GM18498 (cell line): ENCODE results near the gene C16orf86.

Experiments
- ATAC-seq: cut with Tn5 transposase; IDR thresholded peaks from one replicate; pipeline ENCODE4 v1.9.1; 2021; ENCODE audit warnings: mild to moderate bottlenecking, moderate library complexity; ENCODE audit not compliant: unreplicated experiment

The C16orf86 gene

DNA sequence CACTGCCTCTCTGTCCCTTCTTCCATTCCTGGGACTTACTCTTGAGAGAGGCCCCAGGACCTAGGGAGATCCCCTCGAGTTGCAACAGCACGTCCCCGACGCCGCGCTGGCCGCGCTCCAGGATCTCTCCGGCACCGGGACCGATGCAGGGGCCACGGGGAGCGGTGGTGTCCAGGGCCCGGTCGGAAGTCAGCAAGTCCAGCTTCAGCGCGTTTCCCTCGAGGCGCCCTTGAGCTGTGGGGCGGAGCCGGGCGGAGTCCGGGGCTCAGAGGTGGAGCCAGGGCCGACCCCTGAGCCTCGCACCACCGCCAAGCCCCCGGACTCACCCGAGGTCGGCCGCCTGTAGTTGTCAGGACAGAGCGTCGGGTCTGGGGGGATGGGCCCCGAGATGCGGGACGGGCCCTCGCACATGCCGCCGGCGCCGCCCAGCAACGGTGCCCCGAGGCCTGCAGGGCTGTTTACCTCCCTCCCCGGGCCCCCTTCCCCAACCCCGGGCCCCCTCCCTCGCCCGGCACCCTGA is 522 bp upstream of the C16orf86 start:
- ATAC-seq: peak; percentile 3

DNA sequence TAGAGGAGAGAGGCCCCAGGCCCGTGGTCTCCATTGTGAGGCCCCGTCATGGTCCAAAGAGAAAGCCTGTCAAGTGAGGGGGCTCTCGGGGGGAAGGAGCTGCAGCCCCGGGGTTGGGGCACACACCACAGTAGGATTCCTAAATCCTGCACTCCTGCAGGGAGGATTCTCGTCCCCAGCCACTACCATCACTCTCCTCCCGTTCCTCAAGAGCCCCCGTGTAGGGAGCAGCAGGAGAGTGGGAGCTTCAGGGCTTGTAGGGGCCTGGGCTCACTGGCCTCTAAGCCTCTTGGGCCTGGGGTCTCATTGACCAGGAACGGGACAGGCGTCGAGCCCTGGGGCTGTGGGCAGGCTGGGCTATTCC is 821 bp downstream of the C16orf86 start:
- no peak for ATAC-seq

DNA sequence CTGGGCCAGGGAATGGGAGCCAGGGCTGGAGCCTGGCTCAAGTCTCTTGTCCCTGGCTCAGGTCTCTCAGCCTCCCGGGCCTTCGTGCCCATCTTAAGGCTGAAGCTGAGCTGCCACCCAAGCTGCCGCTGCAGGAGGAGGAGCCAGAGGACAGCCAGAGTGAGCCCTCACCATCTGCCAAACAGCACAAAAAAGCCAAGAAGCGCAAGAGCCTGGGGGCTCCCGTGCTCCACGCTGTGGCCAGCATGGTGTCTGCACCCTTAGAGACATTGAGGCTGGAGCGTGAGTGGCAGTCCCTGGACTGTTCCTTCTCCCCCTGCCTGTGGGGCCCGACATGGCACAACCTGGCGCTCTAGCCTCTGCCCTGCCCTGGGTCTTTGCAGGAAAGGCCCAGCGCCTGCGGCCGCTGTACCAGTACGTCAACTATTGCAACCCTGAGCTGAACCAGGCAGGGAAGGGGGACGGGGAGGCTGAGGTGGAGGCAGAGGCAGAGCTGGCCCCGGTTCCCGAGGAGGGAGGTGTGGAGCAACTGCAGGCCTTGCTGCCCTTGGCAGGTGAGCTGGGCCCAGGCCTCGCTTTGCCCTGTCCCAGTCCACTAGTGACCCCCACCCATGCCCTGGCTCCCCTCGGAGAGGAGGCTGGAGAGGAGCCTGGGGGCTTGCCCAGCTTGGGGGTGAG is 1.3 kb downstream of the C16orf86 start:
- ATAC-seq: peak; percentile 82

DNA sequence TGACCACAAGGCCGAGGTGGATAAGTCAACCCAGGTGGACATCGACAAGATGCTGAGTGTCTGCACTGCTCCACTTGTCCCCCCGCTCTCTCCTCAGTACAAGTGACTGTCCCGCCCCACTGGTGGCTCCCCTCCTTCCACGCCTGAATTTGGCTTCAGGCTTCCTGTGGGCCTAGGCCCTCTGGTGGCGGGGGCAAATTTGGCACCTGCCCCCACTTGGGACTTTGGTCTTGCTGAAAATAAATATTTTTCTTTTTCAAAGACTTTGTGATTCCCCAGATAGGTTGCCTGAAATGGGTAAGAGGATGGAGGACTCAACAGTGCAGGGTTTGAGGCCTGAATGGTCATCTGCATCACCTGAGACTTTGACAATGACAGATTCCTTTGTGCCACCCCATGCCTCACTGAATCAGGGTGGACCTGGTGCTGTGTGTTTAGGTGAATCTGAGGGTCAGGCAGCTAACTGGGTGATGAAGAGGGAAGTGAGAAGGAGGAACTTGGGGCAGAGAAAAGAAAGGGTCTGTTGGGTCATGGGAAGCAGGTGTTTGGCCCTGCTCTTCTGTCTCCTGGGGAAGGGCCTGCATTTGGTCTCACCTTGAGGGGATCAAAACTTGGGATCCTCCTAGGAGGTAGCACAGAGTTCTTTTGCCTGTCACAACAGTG is 2.0 kb downstream of the C16orf86 start:
- no peak for ATAC-seq

DNA sequence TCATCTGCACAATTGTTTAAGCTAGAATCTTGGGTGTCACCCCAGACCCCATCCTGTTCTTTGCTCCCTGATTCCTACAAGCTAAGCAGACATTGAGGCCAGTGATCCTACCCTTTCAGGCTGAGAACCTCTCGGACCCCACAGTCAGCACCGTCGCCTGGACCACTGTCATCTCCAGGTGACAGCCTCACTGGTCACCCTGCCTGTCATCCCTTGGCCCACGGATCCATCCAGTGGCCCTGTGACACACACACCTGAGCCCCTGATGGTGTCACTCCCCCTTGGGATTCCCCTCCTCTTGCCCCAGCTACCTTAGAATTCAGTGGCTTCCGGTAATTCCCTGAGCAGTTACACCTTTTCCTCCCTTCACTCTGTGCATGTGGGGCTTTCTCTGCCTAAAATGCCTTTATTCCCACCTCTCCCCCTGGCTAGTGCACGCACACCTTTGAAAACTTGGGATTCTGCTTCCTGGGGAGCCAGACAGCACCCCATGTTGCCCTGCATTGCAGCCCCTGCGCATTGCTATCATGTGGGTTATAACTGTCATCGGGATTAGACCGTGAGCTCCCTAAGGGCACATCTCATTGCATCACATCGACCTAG is 3.0 kb downstream of the C16orf86 start:
- ATAC-seq: no peak

DNA sequence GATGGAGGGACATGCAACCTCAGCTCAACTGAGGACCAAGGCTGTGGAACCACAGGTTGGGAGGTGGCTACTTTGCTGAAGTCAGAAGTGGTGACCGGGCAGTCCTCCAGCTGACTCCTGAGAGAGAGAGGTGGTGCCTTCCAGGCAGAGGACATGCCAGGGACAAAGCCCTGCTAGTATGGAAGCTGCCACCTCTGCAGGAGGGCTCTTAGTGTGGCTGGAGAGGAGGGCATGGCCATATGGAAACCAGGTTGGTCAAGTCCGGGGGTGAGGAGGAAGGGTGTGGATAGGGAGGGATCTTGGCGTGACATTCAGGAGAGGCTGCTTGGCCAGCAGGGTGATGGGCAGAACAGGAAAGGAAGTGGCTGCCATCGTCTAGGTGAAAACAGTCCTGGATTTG is 5.7 kb downstream of the C16orf86 start:
- ATAC-seq: no peak

DNA sequence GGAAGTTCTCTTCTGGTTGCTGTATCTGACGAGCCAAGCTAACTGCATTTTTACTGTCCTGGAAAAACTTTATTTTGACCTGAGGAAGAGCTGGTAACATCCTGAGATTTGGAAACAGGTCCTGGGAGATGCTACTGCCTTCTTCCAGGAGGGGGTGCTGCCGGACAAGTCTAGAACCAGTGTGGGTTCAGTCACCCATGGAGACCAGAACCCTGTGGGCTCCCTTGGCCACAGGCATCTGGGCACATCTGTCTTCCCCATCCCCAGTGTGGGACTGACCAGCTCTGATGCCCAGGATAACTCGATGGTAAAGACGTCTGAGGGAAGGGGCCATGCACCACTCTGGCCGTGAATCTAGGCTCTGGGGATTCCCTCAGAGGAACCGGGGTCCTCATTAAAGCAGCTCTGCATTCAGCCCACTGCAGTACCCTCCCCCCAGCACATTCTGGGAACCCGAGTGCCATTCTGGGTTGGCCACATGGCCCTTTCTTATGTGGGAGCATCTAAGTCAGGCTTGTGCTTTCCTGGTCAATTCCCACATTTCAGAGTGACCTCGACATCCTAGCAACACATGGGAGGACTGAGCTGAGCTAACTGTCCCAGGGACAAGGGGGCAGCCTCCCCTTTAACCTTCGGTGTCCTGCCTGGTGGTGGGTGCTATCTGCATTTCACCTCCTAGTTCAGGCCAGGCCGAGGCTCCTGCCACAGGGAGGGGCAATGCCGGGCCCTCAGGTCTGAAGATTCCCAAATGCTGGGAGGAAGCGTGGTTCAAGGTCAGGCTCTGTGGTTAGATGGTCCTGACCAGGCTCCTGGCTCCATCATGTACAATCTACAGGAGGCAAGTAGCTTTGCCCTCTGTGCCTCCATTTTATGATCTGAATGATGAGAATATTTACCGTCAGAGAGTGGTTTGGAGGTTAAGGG is 6.4 kb downstream of the C16orf86 start:
- no peak for ATAC-seq

DNA sequence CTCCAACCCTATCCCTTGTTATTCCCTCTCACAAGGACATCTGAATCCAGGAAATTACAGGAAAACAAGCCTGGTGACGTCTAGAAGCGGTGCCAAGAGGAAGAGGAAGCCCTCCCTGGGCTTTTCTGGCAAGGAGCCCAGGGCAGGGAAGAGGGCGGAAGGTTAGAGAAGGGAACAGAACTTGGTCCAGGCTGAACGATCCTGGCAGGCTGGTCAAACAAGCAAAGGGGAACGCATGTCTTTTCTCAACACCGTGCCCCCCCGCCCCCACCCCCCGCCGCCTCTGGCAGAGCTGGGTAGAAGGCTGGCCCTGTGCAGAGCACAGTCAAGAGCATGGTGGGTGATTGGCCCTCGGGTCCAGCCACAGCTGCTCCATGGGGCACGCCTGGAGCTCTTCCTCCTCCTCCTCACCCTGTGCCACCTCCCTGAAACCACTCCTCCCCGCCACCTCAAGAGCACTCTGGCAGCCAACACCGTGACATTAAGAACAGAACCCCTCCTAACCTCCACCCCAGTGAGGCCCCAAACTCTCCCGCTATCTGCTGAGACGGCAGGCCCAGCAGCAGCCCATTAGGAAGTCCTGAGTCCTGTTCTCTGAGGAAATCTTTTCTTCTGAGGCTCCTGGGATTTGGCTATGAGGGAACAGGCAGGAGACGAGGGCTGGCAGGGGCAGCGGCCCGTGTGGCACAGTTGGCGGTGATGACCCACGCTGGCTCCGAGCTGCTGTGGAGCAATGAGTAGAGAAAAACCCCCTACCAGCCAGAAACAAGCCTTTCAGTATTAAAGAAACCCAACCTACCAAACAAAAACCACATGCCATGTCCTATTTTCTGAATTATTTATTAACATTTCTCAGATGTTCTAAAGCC is 7.3 kb downstream of the C16orf86 start:
- no peak for ATAC-seq

DNA sequence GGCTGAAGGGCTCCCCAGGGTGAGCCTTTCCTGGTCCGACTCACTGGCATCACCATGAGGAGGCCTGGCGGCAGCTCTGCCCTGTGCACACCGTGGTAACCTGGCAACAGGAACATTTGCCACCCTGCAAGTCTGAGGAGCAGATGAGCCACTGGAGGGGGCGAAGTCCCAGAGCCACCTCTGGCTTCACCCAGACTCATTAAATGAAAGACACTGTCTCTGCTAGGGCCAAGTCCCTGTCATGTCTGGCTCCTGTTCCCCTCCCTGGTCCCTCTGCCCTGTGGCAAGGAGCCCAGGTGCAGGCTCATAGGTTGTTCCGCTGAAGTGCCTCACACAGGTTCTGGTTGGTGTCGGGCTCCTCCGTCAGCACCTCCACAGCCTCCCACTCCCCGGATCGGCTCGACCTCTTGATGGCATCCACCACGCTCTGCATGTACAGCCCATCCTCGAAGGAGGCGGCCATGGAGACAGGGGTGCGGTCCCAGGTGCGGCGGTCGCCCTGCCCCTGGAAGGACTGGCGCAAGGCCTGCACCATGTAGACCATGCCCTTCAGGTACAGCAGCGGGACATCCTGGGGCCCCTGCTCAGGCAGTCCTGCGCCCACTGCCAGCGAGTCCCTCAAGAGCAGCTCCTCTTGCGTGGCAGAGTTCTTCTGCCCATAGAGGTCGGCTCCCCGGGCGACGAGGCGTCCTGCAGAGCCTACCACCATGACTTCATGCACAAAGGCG is 8.4 kb downstream of the C16orf86 start:
- no peak for ATAC-seq

DNA sequence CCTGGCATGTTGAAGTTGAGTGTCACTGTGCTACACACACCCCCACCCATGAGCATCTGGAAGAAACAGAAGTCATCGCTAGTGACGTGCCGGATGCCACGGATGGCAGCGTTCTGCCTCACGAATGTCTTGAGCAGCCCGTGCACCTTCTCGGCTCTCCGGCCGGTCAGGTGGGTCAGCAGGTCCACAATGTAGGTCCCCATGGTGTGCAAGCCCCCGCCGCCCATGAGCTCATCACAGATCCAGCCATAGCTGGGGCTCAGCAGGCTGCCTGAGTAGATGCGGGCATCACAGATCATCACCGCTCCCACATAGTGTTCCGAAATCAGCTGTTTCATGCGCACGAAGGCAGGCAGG is 8.9 kb downstream of the C16orf86 start:
- ATAC-seq: no peak

DNA sequence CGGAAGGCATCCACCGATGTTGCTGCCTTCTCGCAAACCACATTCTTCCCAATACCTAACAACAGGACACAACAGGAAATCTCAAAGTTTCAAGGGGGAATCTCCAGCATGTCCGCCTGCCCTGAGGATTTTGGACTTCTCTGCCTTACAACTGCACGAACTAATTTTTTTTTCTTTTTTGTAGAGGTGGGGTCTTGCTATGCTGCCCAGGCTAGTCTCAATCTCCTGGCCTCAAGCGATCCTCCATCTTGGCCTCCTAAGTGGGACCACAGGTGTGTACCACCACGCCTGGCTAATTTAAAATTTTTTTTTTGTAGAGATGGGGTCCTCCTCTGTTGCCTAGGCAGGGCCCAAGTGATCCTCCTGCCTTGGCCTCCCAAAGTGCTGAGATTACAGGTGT is 9.4 kb downstream of the C16orf86 start:
- no peak for ATAC-seq

DNA sequence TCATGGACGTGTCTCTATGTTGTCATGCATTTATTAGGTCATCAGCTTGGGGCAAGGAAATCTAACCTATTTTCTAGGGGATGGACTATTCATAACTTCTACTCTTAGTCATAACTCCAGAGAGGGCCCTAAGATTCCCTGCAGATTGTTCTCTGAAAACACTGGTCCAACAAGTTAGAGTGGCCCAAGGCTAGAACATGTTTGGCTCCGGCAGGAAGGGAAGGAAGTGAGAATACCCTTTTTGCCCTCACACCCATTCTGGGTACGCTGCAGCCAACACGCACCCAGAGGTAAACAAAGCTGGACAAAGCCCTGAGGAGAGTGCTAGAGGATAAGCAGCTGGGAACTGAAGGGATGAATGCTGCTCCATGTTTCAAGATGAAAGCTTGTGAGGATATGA is 9.9 kb downstream of the C16orf86 start:
- ATAC-seq: no peak

DNA sequence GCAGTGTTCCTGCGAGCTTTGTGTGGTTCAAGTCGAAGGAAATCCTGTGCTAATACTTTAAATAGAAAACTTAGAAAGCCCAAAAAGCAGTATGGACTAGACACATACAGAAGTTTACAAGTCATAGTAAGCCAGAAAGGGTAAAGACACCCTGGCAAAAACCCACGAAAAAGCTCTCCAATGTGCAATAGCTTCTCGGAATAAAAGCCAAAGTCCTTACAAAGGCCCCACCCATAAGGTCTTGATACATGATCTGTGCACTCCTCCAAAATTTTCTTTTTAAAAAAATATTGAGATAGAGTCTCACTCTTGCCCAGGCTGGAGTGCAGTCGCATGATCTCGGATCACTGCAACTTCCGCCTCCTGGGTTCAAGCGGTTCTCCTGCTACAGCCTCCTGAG is 10.3 kb downstream of the C16orf86 start:
- no peak for ATAC-seq

DNA sequence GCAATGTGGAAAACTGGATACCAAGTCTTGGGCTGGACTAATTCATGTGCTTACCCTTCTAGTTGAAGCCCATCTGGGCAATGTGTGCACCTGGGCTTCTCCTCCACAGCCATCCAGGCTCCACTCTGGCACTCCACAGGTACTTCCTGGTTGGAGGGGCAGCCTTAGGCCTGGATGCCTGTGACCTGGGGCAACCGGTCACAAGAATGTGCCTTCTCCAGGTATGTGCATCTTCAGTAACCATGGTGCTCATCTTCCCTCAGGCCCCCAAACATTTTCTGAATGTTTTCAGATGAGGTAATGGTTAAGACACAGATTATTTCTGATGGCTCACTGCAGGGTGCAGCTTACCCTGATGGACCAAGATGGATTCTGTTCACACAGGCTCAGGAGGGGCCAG is 11.1 kb downstream of the C16orf86 start:
- no peak for ATAC-seq

DNA sequence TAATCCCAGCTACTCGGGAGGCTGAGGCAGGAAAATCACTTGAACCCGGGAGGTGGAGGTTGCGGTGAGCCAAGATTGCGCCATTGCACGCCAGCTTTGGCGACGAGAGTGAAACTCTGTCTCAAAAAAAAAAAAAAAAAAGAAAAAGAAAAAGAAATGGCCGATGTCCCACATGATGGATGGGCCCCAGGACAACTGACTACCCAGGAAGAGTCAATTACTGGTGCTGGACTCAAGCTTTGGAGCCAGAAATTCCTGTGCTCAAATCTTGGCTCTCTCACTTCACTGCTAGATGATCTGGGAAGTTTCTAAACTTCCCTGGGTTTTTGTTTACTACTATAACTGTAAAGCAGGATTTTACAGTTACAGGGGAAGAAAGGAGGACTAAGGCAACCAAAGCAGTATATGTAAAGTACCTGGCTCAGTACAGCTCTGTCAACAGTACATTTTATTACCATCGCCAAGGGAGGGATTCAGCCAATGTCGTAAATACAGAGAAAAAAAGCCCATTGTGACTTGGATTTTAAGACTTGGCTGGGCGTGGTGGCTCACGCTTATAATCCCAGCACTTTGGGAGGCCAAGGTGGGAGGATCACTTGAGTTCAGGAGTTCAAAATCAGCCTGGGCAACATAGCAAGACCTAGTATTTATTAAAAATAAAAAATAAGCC is 11.9 kb downstream of the C16orf86 start:
- ATAC-seq: no peak

DNA sequence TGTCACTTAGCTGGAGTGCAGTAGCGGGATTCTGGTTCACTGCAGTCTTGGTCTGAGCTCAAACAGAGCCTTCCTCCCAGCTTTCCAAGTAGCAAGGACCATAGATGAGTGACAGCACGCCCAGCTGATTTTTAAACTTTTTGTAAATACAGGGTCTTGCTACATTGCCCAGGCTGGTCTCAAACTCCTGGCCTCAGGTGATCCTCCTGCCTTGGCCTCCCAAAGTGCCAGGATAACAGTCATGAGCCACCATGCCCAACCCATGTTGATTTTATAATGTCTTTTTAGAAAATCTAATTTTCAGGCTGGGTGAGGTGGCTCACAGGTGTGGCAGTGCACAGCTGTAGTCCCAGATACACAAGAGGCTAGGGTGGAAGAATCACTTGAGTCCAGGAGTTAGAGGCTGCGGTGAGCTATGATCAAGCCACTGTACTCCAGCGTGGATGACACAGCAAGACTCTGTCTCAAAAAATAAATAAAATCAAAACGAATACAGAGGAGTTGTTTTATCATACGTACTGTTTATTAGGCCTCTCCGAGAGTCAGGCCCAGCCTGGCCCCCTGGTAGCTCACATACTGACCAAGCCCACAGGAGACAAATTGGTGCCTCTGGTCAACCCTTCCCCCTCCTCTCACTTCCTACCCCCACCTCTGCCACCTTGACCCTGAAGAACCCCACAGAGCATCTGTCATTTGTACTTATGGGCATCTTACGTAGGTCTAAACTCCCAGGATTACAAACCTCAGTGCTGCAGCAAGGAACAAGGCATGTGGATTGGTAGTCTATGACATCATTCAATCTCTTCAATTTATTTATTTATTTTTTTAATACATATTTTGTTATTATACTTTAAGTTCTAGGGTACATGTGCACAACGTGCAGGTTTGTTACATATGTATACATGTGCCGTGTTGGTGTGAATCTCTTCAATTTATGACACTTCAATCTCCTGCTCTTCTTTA is 13.6 kb downstream of the C16orf86 start:
- no peak for ATAC-seq

DNA sequence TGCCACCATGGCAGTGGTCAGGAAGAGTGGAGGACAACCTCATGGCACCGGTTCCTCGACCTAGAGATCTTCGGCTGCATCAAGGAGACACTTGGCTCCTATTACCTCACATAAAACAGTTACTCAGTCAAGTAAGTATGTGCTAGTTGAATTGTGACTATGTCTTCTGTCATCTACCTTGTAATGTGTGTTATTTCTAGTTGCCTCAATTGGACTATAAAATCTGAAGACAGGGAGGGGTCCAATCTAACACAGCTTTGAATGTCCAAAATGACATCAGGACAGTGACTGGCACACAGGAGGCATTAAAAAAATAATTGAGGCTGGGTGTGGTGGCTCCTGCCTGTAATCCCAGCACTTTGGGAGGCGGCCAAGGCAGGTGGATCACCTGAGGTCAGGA is 17.2 kb downstream of the C16orf86 start:
- no peak for ATAC-seq
